Measurements from ENCODE around the gene BNC2.

- no peak for TF ChIP-seq GATA2 (IDR thresholded peaks at IDR 0.05; ENCODE audit: low read depth, low read length)
- no peak for TF ChIP-seq GATA3 (IDR thresholded peaks at IDR 0.05; ENCODE audit: low read depth, low read length)
Measured at GRCh38 chr9:16767366-16767765, 103.1 kb downstream of the BNC2 start.
